ENCODE data around the gene KPRP. TPM values are rescaled to one million over a fixed set of nuclear protein-coding genes. Genes with fewer than 3 reads are reported as not detected.

The KPRP gene
- total and polyA plus RNA-seq, 2 donors (not counting 1 experiment from before 2014, with no cell fraction given) = 0.33 TPM; not detected in 1

DNA sequence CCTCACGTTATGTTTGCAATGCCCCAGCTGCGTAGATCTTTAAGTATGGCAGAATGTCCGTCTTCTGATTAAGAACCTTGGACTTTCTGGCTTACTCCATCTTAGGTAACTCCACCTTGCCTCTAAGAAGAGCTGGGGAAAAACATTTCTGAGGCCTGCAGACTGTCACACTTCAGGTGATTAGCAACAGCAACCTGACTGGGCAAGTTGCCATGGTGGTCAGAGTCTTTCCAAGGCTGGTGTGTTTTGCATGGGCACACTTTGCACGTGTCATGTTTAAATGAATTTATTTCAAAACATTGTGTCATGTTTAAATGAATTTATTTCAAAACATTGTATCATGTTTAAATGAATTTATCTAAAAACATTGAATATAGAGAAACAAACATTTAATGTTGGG, 811 bp downstream of the KPRP start:
- no peak for TF ChIP-seq EZH2 (IDR thresholded peaks at IDR 0.05; ENCODE audit: low read length, missing control alignments)
- Histone ChIP-seq H3K79me2 (ENCODE audit: control insufficient read depth, insufficient read depth, low read length) (no peaks in the 10 kb centered on the region), H3K4me3 (replicated peaks in 1 of 4; ENCODE audit: control extremely low read depth in 1 of 4, insufficient read depth in 1 of 4, low read depth in 3 of 4, low read length in 4 of 4) (no peak overlapping the region)

GRCh38 chr1:152759453-152760173, 1.8 kb downstream of the KPRP start:
- no peaks in the 10 kb centered on the region for H3K27me3 ChIP-seq (ENCODE audit: control insufficient read depth, insufficient read depth, low read length)
- H2AFZ ChIP-seq (ENCODE audit: low read length) = no peak overlapping the region
- H3K27ac ChIP-seq (ENCODE audit: insufficient read depth, low read length) = no peak overlapping the region
- no peak overlapping the region for H3K4me2 ChIP-seq (ENCODE audit: extremely low read depth, insufficient read depth, low read length)
- no peak overlapping the region for H3K4me3 ChIP-seq (replicated peaks in 1 of 4; ENCODE audit: control extremely low read depth in 1 of 4, insufficient read depth in 1 of 4, low read depth in 3 of 4, low read length in 4 of 4)
- no peak for DNase-seq (ENCODE audit: low read depth in 2 of 2)
- H3K4me1 ChIP-seq (ENCODE audit: control insufficient read depth, extremely low read depth, insufficient read depth, low read length) = no peaks in the 10 kb centered on the region
- TF ChIP-seq EZH2 (IDR thresholded peaks at IDR 0.05; ENCODE audit: low read length, missing control alignments) = no peak
- no peak for TF ChIP-seq CTCF (conservative IDR thresholded peaks at IDR 0.05 in 1 of 2, IDR thresholded peaks at IDR 0.05 in 1 of 2; ENCODE audit: low read depth in 1 of 2, low read length in 2 of 2)
- no peaks in the 10 kb centered on the region for H4K20me1 ChIP-seq (ENCODE audit: control insufficient read depth, extremely low read depth, insufficient read depth, low read length)
- H3K9ac ChIP-seq (ENCODE audit: insufficient read depth, low read length) = no peak overlapping the region
- no peaks in the 10 kb centered on the region for H3K9me3 ChIP-seq (ENCODE audit: control insufficient read depth, insufficient read depth, low read depth, low read length)
- H3K36me3 ChIP-seq (ENCODE audit: control insufficient read depth, insufficient read depth, low read length) = no peaks in the 10 kb centered on the region
- no peaks in the 10 kb centered on the region for H3K79me2 ChIP-seq (ENCODE audit: control insufficient read depth, insufficient read depth, low read length)

More for the DNA sequence above, 811 bp downstream of the KPRP start:
- DNase-seq (ENCODE audit: low read depth in 2 of 2) = no peak
- H3K4me2 ChIP-seq (ENCODE audit: extremely low read depth, insufficient read depth, low read length) = no peak overlapping the region
- no peaks in the 10 kb centered on the region for H3K27me3 ChIP-seq (ENCODE audit: control insufficient read depth, insufficient read depth, low read length)
- H3K36me3 ChIP-seq (ENCODE audit: control insufficient read depth, insufficient read depth, low read length) = no peaks in the 10 kb centered on the region
- peaks cover under 1% of the 10 kb centered on the region for H3K4me1 ChIP-seq (ENCODE audit: control insufficient read depth, extremely low read depth, insufficient read depth, low read length)
- H2AFZ ChIP-seq (ENCODE audit: low read length) = no peak overlapping the region
- H3K9me3 ChIP-seq (ENCODE audit: control insufficient read depth, insufficient read depth, low read depth, low read length) = no peaks in the 10 kb centered on the region
- no peaks in the 10 kb centered on the region for H4K20me1 ChIP-seq (ENCODE audit: control insufficient read depth, extremely low read depth, insufficient read depth, low read length)
- no peak overlapping the region for H3K9ac ChIP-seq (ENCODE audit: insufficient read depth, low read length)
- no peak overlapping the region for H3K27ac ChIP-seq (ENCODE audit: insufficient read depth, low read length)

GRCh38 chr1:152760551-152761190, 2.8 kb downstream of the KPRP start:
- H4K20me1 ChIP-seq (ENCODE audit: control insufficient read depth, extremely low read depth, insufficient read depth, low read length) = no peaks in the 10 kb centered on the region
- no peak for DNase-seq (ENCODE audit: low read depth in 2 of 2)
- no peak overlapping the region for H3K9ac ChIP-seq (ENCODE audit: insufficient read depth, low read length)
- no peak overlapping the region for H3K27ac ChIP-seq (ENCODE audit: insufficient read depth, low read length)
- no peaks in the 10 kb centered on the region for H3K79me2 ChIP-seq (ENCODE audit: control insufficient read depth, insufficient read depth, low read length)
- no peaks in the 10 kb centered on the region for H3K36me3 ChIP-seq (ENCODE audit: control insufficient read depth, insufficient read depth, low read length)
- H2AFZ ChIP-seq (ENCODE audit: low read length) = no peak overlapping the region
- TF ChIP-seq EZH2 (IDR thresholded peaks at IDR 0.05; ENCODE audit: low read length, missing control alignments) (no peak), CTCF (conservative IDR thresholded peaks at IDR 0.05 in 1 of 2, IDR thresholded peaks at IDR 0.05 in 1 of 2; ENCODE audit: low read depth in 1 of 2, low read length in 2 of 2) (no peak)
- no peaks in the 10 kb centered on the region for H3K9me3 ChIP-seq (ENCODE audit: control insufficient read depth, insufficient read depth, low read depth, low read length)
- H3K4me3 ChIP-seq (replicated peaks in 1 of 4; ENCODE audit: control extremely low read depth in 1 of 4, insufficient read depth in 1 of 4, low read depth in 3 of 4, low read length in 4 of 4) = no peak overlapping the region
- H3K27me3 ChIP-seq (ENCODE audit: control insufficient read depth, insufficient read depth, low read length) = no peaks in the 10 kb centered on the region
- no peak overlapping the region for H3K4me2 ChIP-seq (ENCODE audit: extremely low read depth, insufficient read depth, low read length)
- H3K4me1 ChIP-seq (ENCODE audit: control insufficient read depth, extremely low read depth, insufficient read depth, low read length) = no peaks in the 10 kb centered on the region
